Inflammatory macrophage treated with lipopolysaccharide for 4 hours (primary cell): ENCODE results near the gene SSH3.

ENCODE experiments used
- DNase-seq: peaks from one replicate; pipeline ENCODE4 v3.0.0-alpha.2; 2020

SSH3 gene

GRCh38 chr11:67349457-67349856 is 46.1 kb downstream of the SSH3 start:
- DNase-seq = no peak

- no peak for DNase-seq
Measured at GRCh38 chr11:67349928-67350465, 46.7 kb downstream of the SSH3 start.

GRCh38 chr11:67351275-67352005 is 48.1 kb downstream of the SSH3 start:
- peak; percentile 76 for DNase-seq

- DNase-seq = peak; percentile 72
Measured at GRCh38 chr11:67352546-67353316, 49.4 kb downstream of the SSH3 start.

- peak; percentile 99 for DNase-seq
Measured at GRCh38 chr11:67353317-67354074, 50.2 kb downstream of the SSH3 start, which contains the start of gene POLD4. Gene POLD4, minus strand, starts transcription at chr11:67353546. Its CDS starts 147 bp downstream, at chr11:67353399.

- peak; percentile 89 for DNase-seq
Measured at GRCh38 chr11:67354075-67355022, 51.0 kb downstream of the SSH3 start.

GRCh38 chr11:67355023-67355793 is 51.9 kb downstream of the SSH3 start:
- DNase-seq = no peak

- no peak for DNase-seq
Measured at GRCh38 chr11:67355794-67356386, 52.6 kb downstream of the SSH3 start.

GRCh38 chr11:67356387-67356863 is 53.1 kb downstream of the SSH3 start:
- no peak for DNase-seq

- DNase-seq = peak; percentile 95
Measured at GRCh38 chr11:67356864-67357561, 53.7 kb downstream of the SSH3 start.

GRCh38 chr11:67357831-67358670 is 54.7 kb downstream of the SSH3 start:
- DNase-seq = no peak
